GM21528 (cell line): Measurements from ENCODE around the gene LAMC1.
"Not testable (repeated sequence)": the region's sequence is repeated elsewhere in the genome, so short reads cannot be mapped to it uniquely, and the experiment has no call there.

Source experiments
- ATAC-seq: cut with Tn5 transposase; IDR thresholded peaks from one replicate; pipeline ENCODE4 v1.9.1; 2021; ENCODE audit warnings: mild to moderate bottlenecking, moderate library complexity; ENCODE audit not compliant: unreplicated experiment, low FRiP score

The LAMC1 gene

GRCh38 chr1:183040547-183040971 is 17.3 kb downstream of the LAMC1 start:
- no peak for ATAC-seq

- no peak for ATAC-seq
Observed at GRCh38 chr1:183043254-183043653, 20.0 kb downstream of the LAMC1 start.

GRCh38 chr1:183043872-183044854 is 20.9 kb downstream of the LAMC1 start:
- ATAC-seq: no peak

GRCh38 chr1:183044893-183045649 is 21.9 kb downstream of the LAMC1 start:
- no peak for ATAC-seq

- peak; percentile 99 for ATAC-seq
Observed at GRCh38 chr1:183048087-183049085, 25.2 kb downstream of the LAMC1 start.

GRCh38 chr1:183051546-183051945 is 28.3 kb downstream of the LAMC1 start:
- no peak for ATAC-seq

- no peak for ATAC-seq
Observed at GRCh38 chr1:183052861-183053260, 29.6 kb downstream of the LAMC1 start.

GRCh38 chr1:183058851-183059502 is 35.8 kb downstream of the LAMC1 start:
- ATAC-seq: no peak

- ATAC-seq: no peak
Observed at GRCh38 chr1:183061194-183061593, 38.0 kb downstream of the LAMC1 start.

- ATAC-seq: no peak
Observed at GRCh38 chr1:183063349-183063748, 40.1 kb downstream of the LAMC1 start.

GRCh38 chr1:183065168-183065706 is 42.0 kb downstream of the LAMC1 start:
- ATAC-seq: no peak

GRCh38 chr1:183066432-183066831 is 43.2 kb downstream of the LAMC1 start:
- not testable (repeated sequence) for ATAC-seq

GRCh38 chr1:183069562-183070216 is 46.5 kb downstream of the LAMC1 start:
- ATAC-seq: no peak

- no peak for ATAC-seq
Observed at GRCh38 chr1:183070234-183070922, 47.2 kb downstream of the LAMC1 start.

- peak; percentile 87 for ATAC-seq
Observed at GRCh38 chr1:183070923-183071618, 47.9 kb downstream of the LAMC1 start.

- not testable (repeated sequence) for ATAC-seq
Observed at GRCh38 chr1:183072595-183072994, 49.4 kb downstream of the LAMC1 start.

GRCh38 chr1:183073320-183073719 is 50.1 kb downstream of the LAMC1 start:
- ATAC-seq: no peak

GRCh38 chr1:183074215-183074614 is 51.0 kb downstream of the LAMC1 start:
- ATAC-seq: no peak
